Activated gamma-delta T cell treated with anti-CD3 and anti-CD28 coated beads, Interleukin-2, amount 50 U/mL, for 16 hours (primary cell): ENCODE measurements around the gene ZNF491.
"Not testable (repeated sequence)": the region's sequence is repeated elsewhere in the genome, so short reads cannot be mapped to it uniquely, and the experiment has no call there.

ENCODE experiments used
- DNase-seq: peaks from one replicate; pipeline ENCODE4 v3.0.0-alpha.2; 2020; ENCODE audit warnings: low read depth

Gene ZNF491

GRCh38 chr19:11806354-11807098, 8.2 kb downstream of the ZNF491 start:
- DNase-seq: no peak

- DNase-seq: no peak
These were observed 8.7 kb downstream of the ZNF491 start for GRCh38 chr19:11807099-11807380.

GRCh38 chr19:11813703-11814028, 15.3 kb downstream of the ZNF491 start:
- no peak for DNase-seq

- peak; percentile 79 for DNase-seq
These were observed 15.8 kb downstream of the ZNF491 start, which contains the start of gene ZNF440 for GRCh38 chr19:11814029-11814699. Gene ZNF440, plus strand, starts transcription at chr19:11814273. Its CDS starts 175 bp downstream, at chr19:11814448.

GRCh38 chr19:11814700-11815035, 16.3 kb downstream of the ZNF491 start:
- no peak for DNase-seq

- no peak for DNase-seq
These were observed 23.3 kb downstream of the ZNF491 start for GRCh38 chr19:11821474-11822109.

GRCh38 chr19:11828957-11829876, 30.9 kb downstream of the ZNF491 start:
- not testable (repeated sequence) for DNase-seq

- DNase-seq: no peak
These were observed 34.1 kb downstream of the ZNF491 start for GRCh38 chr19:11832253-11832912.

GRCh38 chr19:11833541-11833940, 35.2 kb downstream of the ZNF491 start:
- DNase-seq: no peak

- not testable (repeated sequence) for DNase-seq
These were observed 37.3 kb downstream of the ZNF491 start for GRCh38 chr19:11835626-11836066.

- DNase-seq: no peak
These were observed 45.4 kb downstream of the ZNF491 start for GRCh38 chr19:11843722-11844121.

- DNase-seq: not testable (repeated sequence)
These were observed 49.3 kb downstream of the ZNF491 start for GRCh38 chr19:11847615-11848014.

GRCh38 chr19:11848200-11848593, 49.9 kb downstream of the ZNF491 start:
- no peak for DNase-seq

GRCh38 chr19:11848594-11849469, 50.5 kb downstream of the ZNF491 start, which contains the start of gene ZNF439:
Gene ZNF439, plus strand, starts transcription at chr19:11848726. Its CDS starts 142 bp downstream, at chr19:11848868.
- DNase-seq: peak; percentile 71

- not testable (repeated sequence) for DNase-seq
These were observed 52.0 kb downstream of the ZNF491 start for GRCh38 chr19:11850289-11850688.

- no peak for DNase-seq
These were observed 55.0 kb downstream of the ZNF491 start for GRCh38 chr19:11853358-11853757.

GRCh38 chr19:11856596-11857250, 58.4 kb downstream of the ZNF491 start:
- DNase-seq: no peak
